Lung (tissue), 12 donors: ENCODE results near the gene CAPN11. TPM values are rescaled to one million over a fixed set of nuclear protein-coding genes. Genes with fewer than 3 reads are reported as not detected.

Experiments
- ATAC-seq: fragments of 200-7000 bp; cut with Tn5 transposase; one replicate; pipeline ENCODE4 v1.9.1; 2020; ENCODE audit warnings: moderate number of reproducible peaks; ENCODE audit not compliant: insufficient read depth, low FRiP score
- DNase-seq, 3 donors: peaks; one replicate each; pipeline ENCODE4 v3.0.0-alpha.2; 2013 to 2017
- H3K27ac ChIP-seq, 2 donors: one replicate each; pipeline ENCODE4 v1.5.1; 2013; ENCODE audit warnings: mild to moderate bottlenecking in 2 of 2, moderate library complexity in 2 of 2, control low read depth in 1 of 2, inconsistent platforms in 1 of 2, low read depth in 1 of 2, low read length in 1 of 2
- H3K27me3 ChIP-seq, 3 donors: one replicate each; pipeline ENCODE4 v1.5.1; 2013; ENCODE audit warnings: low read length in 2 of 3; ENCODE audit not compliant: control insufficient read depth in 3 of 3, insufficient read depth in 3 of 3
- H3K36me3 ChIP-seq, 4 donors: one replicate each; pipeline ENCODE4 v1.5.1; 2013; ENCODE audit warnings: low read length in 4 of 4, mild to moderate bottlenecking in 1 of 4, moderate library complexity in 1 of 4; ENCODE audit not compliant: control insufficient read depth in 4 of 4, insufficient read depth in 4 of 4
- H3K4me1 ChIP-seq, 5 donors: one replicate each; pipeline ENCODE4 v1.5.1; 2013; ENCODE audit warnings: low read length in 5 of 5, mild to moderate bottlenecking in 2 of 5, moderate library complexity in 1 of 5; ENCODE audit not compliant: control insufficient read depth in 5 of 5, insufficient read depth in 5 of 5
- H3K4me3 ChIP-seq: one replicate; pipeline ENCODE4 v1.5.1; 2013; ENCODE audit warnings: mild to moderate bottlenecking, control low read depth, moderate library complexity
- H3K9ac ChIP-seq, 2 donors: one replicate each; pipeline ENCODE4 v1.5.1; 2013; ENCODE audit warnings: low read length in 2 of 2, control low read depth in 1 of 2; ENCODE audit not compliant: insufficient read depth in 1 of 2
- H3K9me3 ChIP-seq, 4 donors: one replicate each; pipeline ENCODE4 v1.5.1; 2013; ENCODE audit warnings: low read length in 3 of 4, mild to moderate bottlenecking in 1 of 4, moderate library complexity in 1 of 4; ENCODE audit not compliant: control insufficient read depth in 4 of 4, insufficient read depth in 3 of 4
- CTCF ChIP-seq: IDR thresholded peaks from 2 replicates; pipeline ENCODE4 v1.5.1; 2012; ENCODE audit warnings: mild to moderate bottlenecking; ENCODE audit errors: control extremely low read depth, extremely low read depth
- WGBS, 2 donors: extraction: QIAGEN DNeasy Blood & Tissue Kit; methylation state at CpG; one replicate each; pipeline ENCODE4 v1.1.7; 2013; 5-methylcytosine and 5-hydroxymethylcytosine counted together
- polyA plus RNA-seq, 2 donors: library from polyadenylated mRNA; stranded (reverse); fragments of 200-250 nt; gene quantifications; one replicate each; pipeline ENCODE4 v1.2.1, GENCODE V29; 2013
- total RNA-seq, 2 donors: library from RNA; depleted of rRNA in 1 of 2; stranded (reverse); fragments of >200 nt in 1 of 2; gene quantifications; one replicate each; pipeline ENCODE4 v1.2.1, GENCODE V29; 2014 to 2021
- donor health status: control.
- donor health status: control.
- donor health status: Bipolar disorder and iron deficiency.
- donor health status: healthy.
- donor health status: DM: yes; HTN: yes; CAD: no.

The CAPN11 gene
- total and polyA plus RNA-seq, 4 donors, result 0.07 to 0.30 (median 0.15) TPM; not detected in 1

- Histone ChIP-seq H3K27ac (no peak overlapping the region), H3K9ac (peak overlapping the region in 1 of 2 donors; percentile 38), H3K9me3 (no peaks in the 10 kb centered on the region), H3K36me3 (peaks cover 0 to 23% (median 5%) of the 10 kb centered on the region in 4 donors), H3K4me3 (no peak overlapping the region), H3K27me3 (no peaks in the 10 kb centered on the region), H3K4me1 (peaks cover 0 to 45% (median 4%) of the 10 kb centered on the region in 5 donors)
- ATAC-seq (no peak), DNase-seq (no peak)
- WGBS, 2 donors, result 71 to 81% methylated on average over 4 of the region's 4 CpGs
- no peak for TF ChIP-seq CTCF
Observed at GRCh38 chr6:44132476-44132875, 26.1 kb upstream of the CAPN11 start.

- H3K27ac ChIP-seq, result no peak overlapping the region
- H3K9me3 ChIP-seq, result no peaks in the 10 kb centered on the region
- no peak for TF ChIP-seq CTCF
- H3K27me3 ChIP-seq, result no peaks in the 10 kb centered on the region
- peaks cover 0 to 23% (median 6%) of the 10 kb centered on the region in 4 donors for H3K36me3 ChIP-seq
- no peak overlapping the region for H3K4me3 ChIP-seq
- peak; percentile 56 to 79 (median 60) for DNase-seq
- peaks cover 0 to 43% (median 4%) of the 10 kb centered on the region in 5 donors for H3K4me1 ChIP-seq
- ATAC-seq, result peak; percentile 67
- peak overlapping the region in 1 of 2 donors; percentile 38 for H3K9ac ChIP-seq
- WGBS, 2 donors, result 43 to 58% methylated on average over 9 of the region's 9 CpGs
Observed at GRCh38 chr6:44133003-44133931, 25.4 kb upstream of the CAPN11 start.

- Histone ChIP-seq H3K4me3 (no peak overlapping the region), H3K9ac (peak overlapping the region in 1 of 2 donors; percentile 2), H3K4me1 (peaks cover 0 to 38% (median 4%) of the 10 kb centered on the region in 5 donors), H3K27me3 (no peaks in the 10 kb centered on the region), H3K27ac (peak overlapping the region in 1 of 2 donors; percentile 8), H3K36me3 (peaks cover 0 to 25% (median 6%) of the 10 kb centered on the region in 4 donors), H3K9me3 (no peaks in the 10 kb centered on the region)
- TF ChIP-seq CTCF, result no peak
- 86 to 92% methylated on average over 12 of the region's 12 CpGs for WGBS, 2 donors
- ATAC-seq (no peak), DNase-seq (no peak)
Observed at GRCh38 chr6:44133981-44134711, 24.5 kb upstream of the CAPN11 start.
